Heart right ventricle (tissue), 16 donors: Measurements from ENCODE around the gene WWOX. TPM values are rescaled to one million over a fixed set of nuclear protein-coding genes. Genes with fewer than 3 reads are reported as not detected.

Experiments used
- ATAC-seq, 8 donors: fragments of 200-7000 bp; cut with Tn5 transposase; one replicate each; pipeline ENCODE4 v1.9.1; 2020; ENCODE audit warnings: mild to moderate bottlenecking in 8 of 8, moderate library complexity in 8 of 8, moderate number of reproducible peaks in 1 of 8
- DNase-seq, 2 donors: peaks; one replicate each; pipeline ENCODE4 v3.0.0-alpha.2; 2020
- H3K27ac ChIP-seq, 10 donors: fragments of 200-600 bp; sonication (generic) in 2 of 10; one replicate each; pipeline versions ENCODE4 v1.5.0 to v1.8.0; 2020 to 2022; ENCODE audit warnings: mild to moderate bottlenecking in 3 of 10
- H3K27me3 ChIP-seq, 7 donors: fragments of 200-600 bp; one replicate each; pipeline ENCODE4 v1.8.0; 2021 to 2022; ENCODE audit warnings: mild to moderate bottlenecking in 2 of 7
- H3K36me3 ChIP-seq, 9 donors: fragments of 200-600 bp; sonication (generic) in 1 of 9; one replicate each; pipeline versions ENCODE4 v1.5.0 to v1.8.0; 2020 to 2022; ENCODE audit warnings: mild to moderate bottlenecking in 2 of 9
- H3K4me1 ChIP-seq, 9 donors: fragments of 200-600 bp; sonication (generic) in 1 of 9; one replicate each; pipeline versions ENCODE4 v1.5.0 to v1.8.0; 2020 to 2022; ENCODE audit warnings: mild to moderate bottlenecking in 4 of 9
- H3K4me3 ChIP-seq, 10 donors: fragments of 200-600 bp; sonication (generic) in 2 of 10; one replicate each; pipeline versions ENCODE4 v1.5.0 to v1.8.0; 2020 to 2022; ENCODE audit warnings: mild to moderate bottlenecking in 7 of 10, moderate library complexity in 2 of 10
- H3K9me3 ChIP-seq, 11 donors: fragments of 200-600 bp in 10 of 11; sonication (generic) in 2 of 11; one replicate each; pipeline versions ENCODE4 v1.5.0 to v1.8.0; 2013 to 2022; ENCODE audit warnings: mild to moderate bottlenecking in 2 of 11, control low read depth in 1 of 11, moderate library complexity in 1 of 11
- WGBS, 2 donors: extraction: QIAGEN DNeasy Blood & Tissue Kit; methylation state at CpG; one replicate each; pipeline ENCODE4 v1.1.7; 2013; ENCODE audit warnings: inconsistent platforms in 1 of 2; 5-methylcytosine and 5-hydroxymethylcytosine counted together
- intact Hi-C, 10 donors: fragments of 100-400 bp; cut with DNase I; formaldehyde crosslinking; loops; one replicate each; pipeline versions ENCODE4 v1.11.1 to v1.14.2; 2022
- polyA plus RNA-seq, 2 donors: library from polyadenylated mRNA; stranded (reverse); fragments of 200-250 nt; gene quantifications; one replicate each; pipeline ENCODE4 v1.2.3, GENCODE V29; 2013
- total RNA-seq, 10 donors: library from RNA; stranded (reverse); fragmentation: NEBNext Ultra II Directional in 3 of 10; extraction: Animal tissue kit (Norgen Biotek cat#: 25700) in 3 of 10; gene quantifications; one replicate each; pipeline versions ENCODE4 v1.2.1 to v1.2.4, GENCODE V29; 2021 to 2023
- TF ChIP-seq, protein P1 (sequence below), 9 donors: fragments of 200-600 bp; sonication (generic) in 2 of 9; IDR thresholded peaks; one replicate each; pipeline versions ENCODE4 v1.5.0 to v1.8.0; 2021 to 2022; ENCODE audit warnings: antibody characterized with exemption in 9 of 9, mild to moderate bottlenecking in 5 of 9, moderate library complexity in 1 of 9
- donor health status: Arrhythmogenic right ventricular cardiomyopathy.
- donor health status: ischemic (EF 13 %, LVEDD 7.1; RV severe dilation, severe dysfunction).
- donor health status: healthy with polysubstance abuse.
- donor health status: DM: no; HTN: yes; CAD: no.
- donor health status: DM: no; HTN: no; CAD: no.
- donor health status: ischemic (EF 25% LVEDD 6.9; RV normal size, moderate dysfunction).
- donor health status: ischemic (EF 25% LVEDD 5.7; RV mildly dilated, moderate dysfunction).
- donor health status: healthy.
- donor health status: DM: yes; HTN: yes; CAD: no.
- donor health status: Ischemic cardiomyopathy.
- donor health status: ischemic (EF 35%, LVEDD 5.7; RV mildly dilated, moderate dysfunction).
- donor health status: nonischemic (EF 11% LVEDD 7.7; RV severe dilation, severe dysfunction).
- donor health status: DM: yes; HTN: yes; CAD: no.
- donor health status: PGD.
- donor health status: ischemic (EF 29% LVEDD 5.4; RV normal size, mild dysfunction).
- donor health status: nonischemic (EF 23%, LVEDD 6.1; RV moderate dilation, normal function).

Gene WWOX
- total and polyA plus RNA-seq, 12 donors = 4.9 to 15.0 (median 9.9) TPM

DNA sequence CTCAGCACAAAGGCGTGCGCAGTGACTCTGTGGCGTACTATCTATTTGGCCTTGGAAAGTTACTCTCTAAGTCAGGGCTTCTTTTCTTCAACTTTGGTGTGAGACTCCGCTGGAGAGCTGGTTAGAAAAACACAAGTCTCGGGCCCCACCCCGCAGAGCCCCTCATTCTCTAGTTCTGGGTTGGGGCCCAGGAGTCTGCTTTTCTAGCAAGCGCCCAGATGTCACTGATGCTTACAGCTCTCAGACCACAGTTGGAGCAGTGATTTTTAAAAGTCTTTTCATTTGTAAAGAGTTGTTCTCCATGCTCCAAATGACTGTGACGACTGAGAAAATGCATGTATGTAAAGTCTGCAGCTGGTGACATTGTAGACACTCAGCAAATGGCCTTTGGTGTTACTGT is 582.3 kb downstream of the WWOX start:
- TF ChIP-seq, protein P1, sequence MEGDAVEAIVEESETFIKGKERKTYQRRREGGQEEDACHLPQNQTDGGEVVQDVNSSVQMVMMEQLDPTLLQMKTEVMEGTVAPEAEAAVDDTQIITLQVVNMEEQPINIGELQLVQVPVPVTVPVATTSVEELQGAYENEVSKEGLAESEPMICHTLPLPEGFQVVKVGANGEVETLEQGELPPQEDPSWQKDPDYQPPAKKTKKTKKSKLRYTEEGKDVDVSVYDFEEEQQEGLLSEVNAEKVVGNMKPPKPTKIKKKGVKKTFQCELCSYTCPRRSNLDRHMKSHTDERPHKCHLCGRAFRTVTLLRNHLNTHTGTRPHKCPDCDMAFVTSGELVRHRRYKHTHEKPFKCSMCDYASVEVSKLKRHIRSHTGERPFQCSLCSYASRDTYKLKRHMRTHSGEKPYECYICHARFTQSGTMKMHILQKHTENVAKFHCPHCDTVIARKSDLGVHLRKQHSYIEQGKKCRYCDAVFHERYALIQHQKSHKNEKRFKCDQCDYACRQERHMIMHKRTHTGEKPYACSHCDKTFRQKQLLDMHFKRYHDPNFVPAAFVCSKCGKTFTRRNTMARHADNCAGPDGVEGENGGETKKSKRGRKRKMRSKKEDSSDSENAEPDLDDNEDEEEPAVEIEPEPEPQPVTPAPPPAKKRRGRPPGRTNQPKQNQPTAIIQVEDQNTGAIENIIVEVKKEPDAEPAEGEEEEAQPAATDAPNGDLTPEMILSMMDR (IDR thresholded peaks at IDR 0.05) = no peak
- Histone ChIP-seq H3K4me1 (peaks cover 0 to 48% (median 22%) of the 10 kb centered on the region in 9 donors), H3K36me3 (no peaks in the 10 kb centered on the region), H3K27me3 (no peaks in the 10 kb centered on the region), H3K27ac (no peak overlapping the region), H3K4me3 (no peak overlapping the region), H3K9me3 (no peaks in the 10 kb centered on the region)
- 84 to 92% methylated on average over 8 of the region's 8 CpGs for WGBS, 2 donors
- intact Hi-C loops = loop anchor here in 1 of 10 donors (5.0 kb wide), 1 partner anchor 174 kb away; no protein-coding TSS in a partner anchor
- ATAC-seq (no peak), DNase-seq (no peak)

DNA sequence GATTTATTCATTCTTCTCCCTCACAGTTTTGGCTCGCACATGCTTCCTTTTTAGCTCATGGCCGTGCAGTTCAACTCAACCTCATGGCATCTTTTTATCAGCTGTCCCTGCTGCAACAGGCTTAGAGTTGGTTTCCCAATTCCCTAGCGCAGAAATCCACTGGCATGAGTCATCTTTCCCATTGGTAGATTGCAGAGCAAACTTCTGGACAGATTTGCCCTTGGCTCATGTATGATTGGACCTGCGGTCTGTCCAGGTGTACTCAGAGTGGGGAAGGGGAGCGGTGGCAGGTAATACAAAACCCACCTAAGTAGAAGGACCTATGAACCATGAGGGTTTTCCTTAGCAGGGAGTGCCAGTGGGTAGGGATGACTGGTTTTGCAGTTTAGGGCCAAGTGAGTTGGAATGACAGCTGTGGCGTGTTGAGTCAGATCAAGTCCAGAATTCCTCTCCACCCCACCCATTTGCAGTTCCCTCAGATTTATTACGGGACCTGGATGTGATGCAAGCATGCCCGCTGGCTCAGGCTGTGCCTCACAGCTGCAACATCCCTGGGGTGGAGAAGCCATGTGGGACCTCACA is 584.7 kb downstream of the WWOX start:
- H3K9me3 ChIP-seq = no peaks in the 10 kb centered on the region
- H3K27ac ChIP-seq = peak overlapping the region in 8 of 10 donors; percentile 24 to 77 (median 65)
- peaks cover 0 to 32% (median 12%) of the 10 kb centered on the region in 9 donors for H3K4me1 ChIP-seq
- DNase-seq (peak; percentile 54 to 60), ATAC-seq (peak; percentile 59 to 89 (median 74))
- 65 to 72% methylated on average over 8 of the region's 8 CpGs for WGBS, 2 donors
- H3K36me3 ChIP-seq = no peaks in the 10 kb centered on the region
- no peaks in the 10 kb centered on the region for H3K27me3 ChIP-seq
- intact Hi-C loops = loop anchor here in 1 of 10 donors (5.0 kb wide), 1 partner anchor 177 kb away; no protein-coding TSS in a partner anchor
- TF ChIP-seq, protein P1 (IDR thresholded peaks at IDR 0.05) = no peak
- H3K4me3 ChIP-seq = no peak overlapping the region

DNA sequence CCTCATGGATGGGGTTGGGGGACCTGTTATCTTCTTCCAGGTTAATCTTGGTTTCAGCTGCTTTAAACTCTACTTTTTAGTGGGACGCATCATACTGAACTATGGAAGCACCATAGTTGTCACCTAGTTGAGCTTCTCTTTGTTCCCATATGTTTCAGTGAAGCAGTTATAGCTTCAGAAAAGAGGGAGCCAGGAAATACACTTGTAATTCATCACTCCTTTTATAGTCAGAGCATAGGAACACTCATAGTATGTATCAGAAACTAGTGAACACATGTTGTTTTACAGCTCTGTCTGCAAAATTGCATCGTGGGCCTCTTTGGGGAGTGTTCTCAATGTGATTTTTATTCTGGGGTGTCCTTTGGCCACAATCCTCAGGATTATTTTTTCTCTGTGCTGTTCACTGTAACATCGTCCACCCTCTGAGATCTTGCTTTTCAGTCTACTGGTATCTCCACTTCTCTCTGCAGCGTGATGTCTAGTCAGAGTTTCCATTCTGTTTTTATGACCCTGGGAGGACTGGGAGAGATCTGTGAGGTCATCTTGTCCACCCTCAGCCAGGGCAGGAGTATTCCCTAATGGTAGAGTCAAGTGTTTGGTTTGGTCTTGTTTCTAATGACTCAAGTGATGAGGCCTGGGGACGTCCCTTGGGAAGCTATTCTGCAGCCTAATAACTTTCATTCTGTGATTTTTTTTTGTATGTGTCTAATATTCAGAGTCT is 585.4 kb downstream of the WWOX start:
- intact Hi-C loops = loop anchor here in 2 of 10 donors (5.0 kb wide), 1 partner anchor 178 kb away; no protein-coding TSS in a partner anchor
- WGBS, 2 donors = 73 to 77% methylated on average over 5 of the region's 5 CpGs
- Histone ChIP-seq H3K9me3 (no peaks in the 10 kb centered on the region), H3K27ac (peak overlapping the region in 8 of 10 donors; percentile 24 to 77 (median 65)), H3K27me3 (no peaks in the 10 kb centered on the region), H3K4me3 (no peak overlapping the region), H3K36me3 (no peaks in the 10 kb centered on the region), H3K4me1 (peaks cover 0 to 32% (median 11%) of the 10 kb centered on the region in 9 donors)
- DNase-seq (peak in 1 of 2 donors; percentile 63), ATAC-seq (peak; percentile 77 to 91 (median 86))
- TF ChIP-seq, protein P1 (IDR thresholded peaks at IDR 0.05) = no peak

DNA sequence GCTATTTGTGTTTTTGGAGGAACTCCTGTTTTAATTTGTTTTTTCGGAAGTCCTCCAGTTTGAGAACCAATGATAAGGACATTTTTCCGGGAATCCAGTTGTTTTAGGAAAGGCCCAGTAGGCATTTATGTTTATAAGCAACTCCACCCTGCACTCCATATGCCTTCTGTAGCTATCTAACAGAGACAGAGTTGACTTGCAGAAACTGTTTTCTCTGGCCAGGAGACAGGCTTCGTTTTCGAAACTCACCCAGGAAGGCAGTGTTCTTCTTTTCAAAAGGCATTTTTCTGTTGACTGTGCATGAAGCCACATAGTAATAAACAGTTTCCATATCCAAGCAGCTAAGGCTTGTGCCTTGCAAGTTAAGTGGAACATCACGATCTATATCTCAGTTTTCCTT is 587.1 kb downstream of the WWOX start:
- Histone ChIP-seq H3K4me3 (no peak overlapping the region), H3K27me3 (no peaks in the 10 kb centered on the region), H3K36me3 (no peaks in the 10 kb centered on the region), H3K9me3 (no peaks in the 10 kb centered on the region), H3K4me1 (peaks cover 0 to 32% (median 11%) of the 10 kb centered on the region in 9 donors), H3K27ac (peak overlapping the region in 3 of 10 donors; percentile 36 to 61 (median 47))
- no peak for ATAC-seq
- 67 to 74% methylated on average over 5 of the region's 5 CpGs for WGBS, 2 donors
- TF ChIP-seq, protein P1 (IDR thresholded peaks at IDR 0.05) = no peak
- intact Hi-C loops = loop anchor here in 1 of 10 donors (5.0 kb wide), 1 partner anchor 179 kb away; no protein-coding TSS in a partner anchor
- no peak for DNase-seq
